Measurements from ENCODE around the gene GNAQ.

Gene GNAQ

DNA sequence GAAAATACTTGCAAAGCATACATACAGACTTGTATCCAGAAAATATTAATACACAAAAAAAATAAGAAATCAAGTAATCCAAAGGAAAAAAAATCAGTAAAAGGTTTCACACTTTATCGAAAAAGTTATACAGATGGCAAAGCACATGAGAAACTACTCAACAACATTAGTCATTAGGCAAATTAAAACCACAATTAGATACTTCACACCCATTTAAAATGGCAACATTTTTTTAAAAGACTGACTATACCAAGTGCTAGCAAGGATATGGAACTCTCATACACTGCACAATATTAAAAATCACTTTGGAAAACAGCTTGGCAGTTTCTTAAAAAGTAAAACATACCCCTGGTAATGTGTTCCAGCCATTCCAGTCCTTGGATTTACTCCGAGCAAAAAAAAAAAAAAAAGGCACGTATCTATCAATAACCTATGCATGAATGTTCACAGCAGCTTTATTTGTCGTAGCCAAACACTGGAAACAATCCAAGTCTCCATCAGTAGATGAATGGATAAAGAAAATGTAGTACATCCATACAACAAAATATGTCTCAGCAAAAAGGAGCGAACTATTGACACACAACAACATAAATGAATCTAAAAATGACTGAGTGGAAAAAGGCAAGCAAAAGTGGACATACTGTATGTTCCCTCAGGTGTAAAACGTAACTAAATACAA lies 66.0 kb downstream of the GNAQ start:
- no peak for DNase-seq

DNA sequence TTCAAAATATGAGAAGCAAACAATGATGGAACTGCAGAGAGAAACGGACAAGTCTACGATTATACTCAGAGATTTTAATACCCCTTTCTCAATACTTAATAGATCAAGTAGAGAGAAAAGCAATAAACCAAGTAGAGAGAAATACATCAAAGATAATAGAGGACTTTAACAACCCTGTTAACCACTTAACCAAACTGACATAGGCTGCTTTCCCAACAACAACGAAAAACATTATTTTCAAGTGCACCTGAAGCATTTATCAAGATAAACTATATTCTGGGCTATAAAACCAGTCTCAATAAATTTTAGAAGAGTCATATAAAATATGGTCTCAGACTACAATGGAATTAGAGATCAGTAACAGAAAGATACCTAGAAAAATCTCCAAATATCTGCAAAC lies 67.4 kb downstream of the GNAQ start:
- no peak for DNase-seq

DNA sequence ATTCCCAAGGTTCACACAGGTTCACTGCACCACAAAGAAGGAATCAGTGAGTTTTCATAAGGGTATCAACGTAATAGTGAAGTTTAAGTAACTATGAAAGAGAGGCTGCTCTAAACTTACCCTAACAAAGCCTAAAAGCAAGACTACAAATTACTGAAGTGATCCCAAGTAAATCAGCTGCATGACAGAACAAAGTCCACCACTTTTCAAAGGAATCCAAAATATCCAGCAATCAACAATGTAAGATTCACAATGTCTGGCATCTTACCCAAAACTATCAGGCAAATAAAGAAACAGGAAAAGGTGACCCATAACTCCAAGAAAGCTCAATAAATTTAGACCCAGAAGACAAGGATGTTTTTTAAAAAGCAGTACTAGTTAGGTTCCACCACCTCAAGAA lies 70.1 kb downstream of the GNAQ start:
- DNase-seq = no peak

DNA sequence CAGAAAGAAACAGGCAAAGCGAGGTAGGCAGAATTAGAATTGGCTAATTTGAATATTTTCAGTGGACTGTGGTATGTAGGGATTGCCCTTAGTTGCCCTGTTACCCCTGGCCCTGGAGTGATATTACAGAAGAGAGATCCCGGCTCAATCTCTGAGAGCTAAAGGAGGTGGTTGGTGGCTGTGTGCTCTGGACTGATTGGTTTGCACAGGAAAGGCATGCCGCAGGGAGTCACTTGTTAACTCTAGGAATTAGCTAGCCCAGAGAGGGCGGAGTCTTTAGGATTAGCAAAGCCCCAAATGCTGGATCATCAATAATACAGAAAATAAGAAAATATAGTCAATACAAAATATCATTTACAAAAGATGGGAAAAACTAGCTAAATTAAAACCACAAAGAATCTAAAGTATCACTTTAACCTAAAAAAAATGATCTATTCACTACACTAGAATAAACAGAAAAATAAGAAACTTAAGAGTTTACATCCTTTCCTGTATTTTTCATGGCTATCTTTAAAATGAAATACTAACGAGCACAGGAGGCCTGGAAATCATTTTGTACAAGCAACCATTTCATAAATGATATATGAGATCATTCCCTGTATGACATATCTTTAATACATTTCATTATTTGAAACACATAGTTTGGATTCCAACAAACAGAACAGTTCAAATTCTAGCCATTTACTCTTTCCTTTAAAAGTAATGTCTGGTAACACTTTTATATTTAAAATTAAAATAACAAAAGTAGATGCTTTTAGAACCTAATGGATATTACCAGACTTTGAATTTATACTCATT lies 71.1 kb downstream of the GNAQ start:
- DNase-seq = no peak

DNA sequence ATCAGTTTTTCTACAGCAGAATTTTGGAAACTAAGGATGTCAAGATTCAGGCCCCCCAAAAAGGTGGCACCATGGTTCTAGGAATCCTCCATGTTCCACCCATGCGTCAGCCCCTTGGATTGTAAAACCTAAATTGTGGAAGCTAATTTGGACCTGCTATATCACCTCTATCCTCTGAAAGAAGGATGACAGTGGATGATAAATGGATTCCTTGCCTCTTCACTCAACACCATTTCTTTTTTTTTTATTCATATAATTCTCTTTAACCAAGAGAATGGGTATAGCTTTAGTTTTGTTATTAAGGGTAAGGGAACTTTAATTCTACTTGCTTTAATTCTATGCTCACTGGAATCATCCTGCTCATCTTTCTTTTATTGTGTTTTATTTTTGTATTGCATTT lies 71.8 kb downstream of the GNAQ start:
- no peak for DNase-seq

DNA sequence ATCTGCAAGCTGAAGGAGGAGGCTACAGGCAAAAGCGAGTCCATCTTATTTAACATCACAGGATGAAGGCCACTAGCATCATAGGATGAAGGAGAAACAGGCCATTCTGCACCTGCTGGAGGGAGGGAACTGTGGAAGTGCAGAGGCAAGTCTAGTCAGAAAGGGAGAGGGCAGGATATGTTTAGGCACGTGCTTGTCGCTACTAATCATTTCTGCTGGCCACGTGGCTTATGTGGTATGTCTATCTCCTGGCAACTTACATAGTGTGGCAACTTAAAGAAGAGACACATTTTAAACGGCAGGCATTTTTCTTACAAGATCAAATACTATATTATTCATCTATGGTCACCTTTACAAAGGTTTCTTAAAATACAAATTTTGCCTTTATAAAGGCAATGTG lies 74.0 kb downstream of the GNAQ start:
- no peak for DNase-seq

DNA sequence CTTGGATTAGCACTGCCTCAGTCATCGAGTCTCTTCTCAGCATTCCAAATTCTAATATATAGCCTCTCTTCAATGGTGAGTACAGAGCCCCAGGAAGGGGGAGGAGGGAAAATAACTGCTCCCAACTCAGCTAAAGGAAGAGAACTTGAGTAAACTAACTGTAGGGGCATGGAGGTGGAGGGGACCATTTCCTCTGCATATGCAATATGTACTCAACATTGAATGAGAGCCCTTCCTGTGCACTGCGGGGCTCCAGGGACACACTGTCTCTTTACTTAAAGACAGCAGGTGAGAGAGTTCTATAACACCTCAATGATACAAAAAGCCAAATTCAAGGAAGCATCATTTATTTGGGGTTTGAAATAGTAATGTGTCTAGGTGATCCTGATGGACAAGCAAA lies 75.1 kb downstream of the GNAQ start:
- no peak for DNase-seq

DNA sequence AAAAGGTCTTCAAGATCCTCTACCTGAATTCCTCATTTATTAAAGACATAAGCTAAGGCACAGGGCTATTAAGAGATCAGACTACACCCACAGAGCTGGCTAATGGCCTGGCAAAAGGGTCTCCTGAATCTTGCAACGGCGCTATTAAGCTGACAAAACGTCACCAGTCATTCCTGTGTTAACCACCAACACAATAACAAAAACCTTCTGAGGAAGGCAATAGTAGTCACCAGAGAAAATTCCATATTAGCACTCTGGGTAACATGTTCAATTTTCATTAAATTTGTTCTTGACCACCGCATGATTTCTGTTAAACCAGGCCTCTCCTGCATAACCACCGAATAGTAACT lies 77.0 kb downstream of the GNAQ start:
- DNase-seq = no peak

DNA sequence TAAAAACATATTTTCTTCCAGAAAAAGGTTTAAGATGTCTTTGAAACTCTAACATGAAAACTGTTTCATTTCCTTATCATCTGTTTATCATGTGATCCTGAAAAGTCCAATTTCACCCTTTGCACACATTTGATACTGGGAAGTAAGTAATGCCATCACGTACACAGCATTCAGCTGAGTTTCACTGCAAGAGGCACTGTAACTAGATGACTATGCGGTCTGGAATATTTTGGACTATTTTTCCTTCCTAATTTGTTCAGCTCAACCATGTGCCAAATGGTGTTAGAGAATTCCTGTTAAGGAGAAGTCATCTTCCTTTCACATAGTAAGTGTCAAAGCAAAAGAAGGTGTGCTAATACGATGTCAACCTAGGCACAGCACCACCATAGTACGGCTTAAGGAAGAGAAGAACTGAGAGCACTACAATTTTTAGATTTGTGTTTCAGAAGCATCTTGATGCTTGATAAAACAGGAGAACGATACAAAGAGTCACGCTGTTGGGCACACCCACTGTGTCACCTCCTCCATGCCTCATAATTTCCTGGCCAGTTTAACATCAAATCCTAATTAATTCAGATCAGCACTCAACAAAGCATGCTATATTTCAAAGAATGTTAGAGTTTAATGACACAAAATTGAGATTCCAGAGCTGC lies 77.5 kb downstream of the GNAQ start:
- DNase-seq = no peak

DNA sequence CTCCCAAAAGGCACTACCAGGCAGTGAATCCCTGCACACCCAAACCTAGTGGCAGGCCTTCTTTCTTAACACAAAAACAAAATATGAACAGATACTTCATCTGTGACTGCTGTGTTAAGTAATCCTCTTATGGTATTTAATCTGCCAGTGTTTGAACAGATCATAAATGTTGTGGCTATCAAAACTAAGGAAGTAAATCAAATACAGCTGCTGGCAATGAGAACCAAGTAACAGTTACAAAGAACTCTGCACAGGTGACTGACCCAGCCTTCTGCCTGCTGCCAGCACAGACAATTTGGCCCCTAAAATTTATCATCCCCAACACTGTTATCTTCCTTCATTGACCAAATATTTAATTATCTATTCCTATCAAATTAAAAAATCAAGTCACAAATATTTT lies 78.0 kb downstream of the GNAQ start:
- DNase-seq = no peak

DNA sequence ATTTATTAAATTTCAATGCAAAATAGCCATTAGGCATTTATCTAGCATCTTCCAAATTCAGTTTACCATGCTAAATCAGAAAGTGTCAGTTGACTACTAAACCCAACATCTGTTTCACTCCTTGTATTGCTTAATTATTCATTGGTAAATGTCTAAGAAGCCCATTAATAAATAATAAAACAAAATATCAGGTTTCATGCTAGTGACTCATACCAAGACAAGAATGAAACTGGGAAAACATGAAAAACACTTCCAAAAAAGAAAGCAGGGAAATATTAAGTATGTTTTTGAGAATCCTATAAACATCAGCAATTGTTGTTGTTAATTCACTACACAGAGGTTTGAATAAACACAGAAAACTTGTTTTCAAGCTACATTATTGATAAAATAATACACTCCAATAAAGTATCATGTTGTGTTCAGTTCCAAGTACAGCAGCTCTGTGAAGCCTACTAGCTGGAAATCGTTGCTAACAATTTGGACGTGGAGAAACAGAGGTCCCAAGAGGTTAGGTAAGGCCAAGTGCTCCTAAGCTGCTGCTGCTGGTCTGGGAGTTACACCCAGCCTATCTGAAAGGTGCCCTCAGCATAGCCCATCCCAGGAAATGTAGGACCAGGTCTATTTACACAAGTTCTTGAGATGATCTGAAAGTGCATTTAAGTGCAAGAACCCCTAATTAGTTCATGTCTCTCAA lies 78.8 kb downstream of the GNAQ start:
- no peak for DNase-seq

DNA sequence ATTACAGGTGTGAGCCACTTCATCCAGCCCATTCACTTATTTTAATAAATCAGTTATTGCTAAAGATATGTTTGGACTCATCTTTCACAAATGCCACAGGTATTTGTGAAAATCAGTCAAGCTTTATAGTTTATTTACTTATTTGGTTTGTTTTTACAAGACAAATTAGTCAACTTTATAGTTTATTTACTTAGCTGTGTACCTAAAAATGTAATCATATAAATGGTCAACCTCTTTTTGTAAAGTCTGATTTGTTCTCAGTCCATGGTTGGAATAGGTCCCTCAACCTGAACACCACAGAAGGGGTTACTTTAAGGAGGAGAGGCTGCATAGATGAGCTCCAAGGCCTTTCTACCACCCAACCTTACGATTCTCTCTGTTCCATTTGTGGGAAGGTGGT lies 80.2 kb downstream of the GNAQ start:
- no peak for DNase-seq

DNA sequence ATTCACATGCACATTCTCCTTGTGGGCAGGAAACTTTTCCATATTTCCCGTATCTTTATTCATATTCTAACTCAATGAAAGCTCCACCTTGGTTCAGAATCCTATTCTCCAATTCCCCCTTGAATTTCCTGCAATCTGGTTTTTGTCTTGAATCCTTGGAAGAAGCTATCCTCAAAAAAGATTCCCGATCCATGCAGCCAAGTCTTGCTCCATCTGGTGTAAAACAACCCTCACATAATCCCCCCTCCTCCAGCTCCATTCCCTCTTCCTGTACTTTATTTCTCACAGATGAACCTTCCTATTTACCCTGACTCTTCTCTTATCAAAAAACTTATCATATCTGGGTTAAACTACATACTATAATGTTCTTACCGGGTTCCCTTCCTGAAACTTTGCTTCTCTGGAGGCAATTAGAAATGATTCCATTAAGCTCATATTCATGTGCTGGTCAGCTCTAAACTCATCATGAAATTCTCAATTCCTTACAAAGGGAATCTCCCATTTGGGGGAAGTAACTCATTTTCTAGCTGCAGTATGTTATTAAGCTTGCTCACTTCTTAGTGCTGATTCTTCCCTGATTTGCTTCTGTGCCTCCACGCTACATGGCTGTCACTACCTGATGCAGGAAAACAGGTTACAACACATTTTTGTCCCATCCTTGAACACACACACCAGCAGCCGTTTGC lies 81.7 kb downstream of the GNAQ start:
- DNase-seq = no peak

DNA sequence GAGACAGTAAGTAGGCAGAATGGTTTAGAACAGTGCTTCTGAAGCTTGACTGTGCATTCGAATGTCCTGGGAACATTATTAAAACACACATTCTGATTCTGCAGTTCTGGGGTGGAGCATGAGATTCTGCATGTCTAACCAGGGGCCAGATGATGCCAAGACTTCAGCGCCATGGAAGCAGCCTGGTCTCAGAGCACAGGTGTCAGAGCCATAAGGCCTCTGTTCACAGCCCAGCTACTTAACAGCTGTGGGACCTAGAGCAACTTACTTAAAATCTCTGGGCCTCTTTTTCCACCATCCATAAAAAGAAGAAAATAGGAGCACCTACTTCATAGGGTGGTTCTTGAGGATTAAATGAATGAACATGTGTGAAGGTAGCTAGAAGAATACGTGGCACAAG lies 84.0 kb downstream of the GNAQ start:
- no peak for DNase-seq

DNA sequence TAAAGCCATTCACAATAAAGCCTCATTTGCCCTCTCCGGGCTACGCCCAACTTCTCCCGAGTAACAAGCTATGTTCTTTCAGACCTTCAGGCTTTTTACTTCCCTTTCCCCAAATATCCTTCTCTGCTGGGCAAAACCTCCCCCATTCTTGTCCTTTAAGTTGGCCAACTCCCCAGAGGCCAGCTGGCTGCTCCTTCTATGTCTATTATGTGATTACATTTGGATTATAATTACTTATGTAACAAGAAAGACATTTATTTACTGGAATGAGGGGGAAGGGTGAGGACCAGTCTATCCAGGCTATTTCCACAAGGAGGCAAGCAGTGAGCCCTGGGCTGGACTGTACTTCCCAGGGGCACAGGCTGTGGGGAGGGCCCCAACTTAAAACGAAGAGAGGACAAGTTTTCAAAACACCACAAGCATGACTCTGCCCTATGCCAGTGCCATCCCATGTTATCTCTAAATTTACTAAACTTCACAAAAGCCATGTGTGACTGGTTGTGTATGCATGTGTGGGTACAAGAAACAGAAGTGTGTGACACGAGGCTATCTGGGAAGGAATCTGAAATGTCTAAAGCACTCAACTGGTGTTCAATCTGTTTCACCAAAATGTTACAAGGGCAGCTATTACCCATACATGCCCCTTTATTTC lies 84.5 kb downstream of the GNAQ start:
- DNase-seq = peak; percentile 21 to 49

DNA sequence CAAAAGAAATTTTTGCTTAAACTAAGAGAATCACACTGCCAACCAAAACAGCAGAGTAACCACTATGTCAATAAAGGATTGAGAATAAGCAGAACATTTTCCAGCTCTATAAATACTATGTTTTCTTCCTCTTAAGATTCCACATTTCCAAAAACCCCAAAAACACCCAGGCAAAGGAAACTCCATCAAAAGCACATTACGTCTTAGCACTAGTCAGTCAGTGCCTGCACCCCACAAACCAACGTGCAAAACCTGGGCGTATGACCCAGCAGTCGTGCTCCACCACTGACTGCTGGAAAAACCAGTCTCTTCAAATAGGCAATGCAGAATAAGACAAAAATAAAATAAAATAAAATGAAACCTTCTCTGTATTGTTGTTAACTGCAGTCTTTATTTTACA lies 85.3 kb downstream of the GNAQ start:
- DNase-seq = no peak

DNA sequence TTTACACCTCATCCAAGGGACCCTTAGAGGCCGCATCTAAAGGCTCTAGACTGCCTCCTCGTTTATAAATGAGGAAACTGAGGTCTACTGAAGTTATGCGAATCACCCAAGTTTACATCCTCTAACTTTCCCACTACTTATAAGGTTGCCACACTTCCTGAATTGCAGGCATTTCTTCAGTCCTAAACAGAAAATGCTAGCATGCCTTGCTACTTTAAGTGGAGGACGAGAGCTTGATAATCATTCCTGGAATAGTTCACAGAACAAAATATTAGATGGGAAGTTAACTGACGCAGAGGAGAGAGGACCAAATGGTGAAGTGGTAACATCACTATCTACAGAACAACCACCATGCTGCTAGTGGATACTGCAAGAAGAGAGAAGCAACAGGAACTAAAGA lies 85.8 kb downstream of the GNAQ start:
- no peak for DNase-seq

DNA sequence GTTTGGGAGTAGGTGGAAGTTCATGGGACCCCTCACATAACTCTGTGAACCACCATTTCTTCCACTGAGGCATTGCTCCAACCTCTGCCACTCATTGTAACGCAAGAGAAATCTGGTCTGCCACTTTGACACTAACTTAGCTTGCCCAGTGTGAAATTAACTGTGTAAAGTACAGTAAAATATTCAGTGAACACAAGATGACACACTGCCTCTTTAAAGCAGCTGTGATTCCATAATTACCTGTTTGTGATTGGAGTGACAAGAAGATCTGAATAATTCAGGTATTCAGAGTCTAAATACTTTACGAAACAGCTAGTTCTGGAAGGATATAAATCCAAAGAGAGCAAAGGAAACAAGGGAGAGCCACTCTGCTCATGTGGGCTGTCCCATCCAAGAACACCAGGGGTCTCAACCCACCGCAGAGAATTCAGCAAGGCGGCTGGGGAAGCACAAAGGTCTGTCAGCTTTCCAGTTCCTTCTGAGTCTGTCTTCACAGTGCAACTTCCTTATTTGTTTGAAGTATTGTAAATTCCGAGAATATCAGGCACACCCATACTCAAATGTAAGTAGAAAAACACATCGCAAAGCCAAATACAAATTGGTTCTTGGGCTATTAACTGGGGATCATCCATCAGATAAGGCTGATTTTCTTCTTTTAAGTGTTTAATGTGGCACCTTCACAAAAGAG lies 86.9 kb downstream of the GNAQ start:
- DNase-seq = no peak

DNA sequence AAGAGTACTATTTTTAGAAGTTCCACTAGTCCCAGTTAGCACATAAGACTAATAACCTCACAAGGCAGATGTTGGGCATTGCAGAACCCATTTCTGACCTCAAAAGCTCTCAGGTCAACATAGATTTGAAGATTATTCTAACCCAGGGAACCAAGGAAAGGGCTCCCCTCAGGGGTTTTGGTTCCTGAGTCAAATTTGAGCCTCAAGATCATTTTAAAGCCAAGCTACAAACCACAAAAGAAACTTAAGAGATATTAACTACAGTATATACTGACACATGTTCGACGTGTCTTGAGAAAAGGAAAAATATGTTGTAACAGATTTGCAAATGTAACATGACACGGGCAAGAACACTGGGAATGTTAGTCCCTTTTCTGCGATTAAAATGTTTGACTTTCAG lies 88.6 kb downstream of the GNAQ start:
- DNase-seq = no peak

DNA sequence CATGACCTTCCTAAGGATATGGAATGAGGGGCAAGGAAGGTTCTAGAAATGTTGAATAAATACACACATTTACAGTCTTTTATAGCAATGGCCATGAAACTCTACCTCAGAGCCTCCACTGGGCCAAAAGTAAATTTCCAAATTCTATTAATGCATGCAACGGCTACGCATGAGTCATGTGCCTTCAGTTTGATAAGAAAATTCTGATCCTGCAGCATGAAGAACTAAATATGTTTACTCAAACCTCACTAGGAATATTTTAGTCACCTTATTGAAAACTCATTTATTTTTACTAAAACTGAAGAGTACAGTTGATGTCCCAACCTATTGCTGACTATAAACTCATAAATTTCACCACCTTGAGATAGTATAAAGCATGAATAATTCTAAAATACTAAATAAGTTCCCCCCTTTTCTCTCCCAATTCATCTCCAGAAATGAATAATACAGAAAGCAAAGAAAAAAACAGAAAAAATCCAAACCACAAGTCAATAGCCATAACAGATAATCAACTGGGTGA lies 92.4 kb downstream of the GNAQ start:
- DNase-seq = no peak

DNA sequence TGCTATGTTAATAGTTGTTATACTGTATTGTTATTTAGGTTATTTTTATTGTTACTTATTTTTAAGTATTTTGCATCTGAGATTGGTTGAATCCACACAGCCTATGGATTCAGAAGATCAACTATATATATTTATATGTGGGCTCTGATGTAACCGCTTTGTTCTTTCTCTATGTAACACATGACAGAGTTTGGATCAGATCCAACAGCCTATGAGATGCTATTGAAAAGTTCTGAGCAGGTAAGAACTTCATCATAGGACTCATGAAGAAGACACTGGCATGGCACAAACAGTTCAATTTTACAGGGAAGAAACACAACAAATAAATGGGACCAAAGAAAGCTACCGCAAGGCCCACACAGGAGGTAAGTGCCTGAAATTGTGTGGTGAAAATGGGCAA lies 93.4 kb downstream of the GNAQ start:
- DNase-seq = no peak

DNA sequence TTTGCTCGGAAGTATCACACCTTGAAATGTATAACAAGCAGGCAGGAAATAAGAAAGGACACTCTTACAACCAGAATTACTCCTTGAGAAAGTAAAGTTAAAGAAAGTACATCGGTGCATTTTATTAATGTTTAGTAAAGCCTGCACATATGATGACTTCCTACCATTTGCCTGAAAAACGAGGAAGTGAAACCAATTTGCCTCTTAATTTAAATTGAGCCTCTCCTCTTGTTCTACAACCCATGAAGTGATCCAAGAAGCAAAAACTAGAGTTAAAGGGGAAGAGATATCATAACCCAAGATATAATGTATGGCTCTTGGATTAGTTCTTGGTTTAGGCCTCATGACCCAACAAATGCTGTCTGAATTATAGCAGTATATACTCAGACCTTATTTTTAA lies 95.6 kb downstream of the GNAQ start:
- DNase-seq = no peak

Measured in hippocampal formation (tissue), 2 donors.